Diencephalon (tissue), 1 donor: Measurements from ENCODE around the gene SERPIND1. TPM values are rescaled to one million over a fixed set of nuclear protein-coding genes. Genes with fewer than 3 reads are reported as not detected.

Source experiments
- total RNA-seq: library from RNA; depleted of rRNA; stranded (reverse); fragments of >200 nt; gene quantifications from one replicate; pipeline ENCODE4 v1.2.3, GENCODE V29; 2014

SERPIND1 gene, protein sequence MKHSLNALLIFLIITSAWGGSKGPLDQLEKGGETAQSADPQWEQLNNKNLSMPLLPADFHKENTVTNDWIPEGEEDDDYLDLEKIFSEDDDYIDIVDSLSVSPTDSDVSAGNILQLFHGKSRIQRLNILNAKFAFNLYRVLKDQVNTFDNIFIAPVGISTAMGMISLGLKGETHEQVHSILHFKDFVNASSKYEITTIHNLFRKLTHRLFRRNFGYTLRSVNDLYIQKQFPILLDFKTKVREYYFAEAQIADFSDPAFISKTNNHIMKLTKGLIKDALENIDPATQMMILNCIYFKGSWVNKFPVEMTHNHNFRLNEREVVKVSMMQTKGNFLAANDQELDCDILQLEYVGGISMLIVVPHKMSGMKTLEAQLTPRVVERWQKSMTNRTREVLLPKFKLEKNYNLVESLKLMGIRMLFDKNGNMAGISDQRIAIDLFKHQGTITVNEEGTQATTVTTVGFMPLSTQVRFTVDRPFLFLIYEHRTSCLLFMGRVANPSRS
- 5.8 TPM for total RNA-seq

DNA sequence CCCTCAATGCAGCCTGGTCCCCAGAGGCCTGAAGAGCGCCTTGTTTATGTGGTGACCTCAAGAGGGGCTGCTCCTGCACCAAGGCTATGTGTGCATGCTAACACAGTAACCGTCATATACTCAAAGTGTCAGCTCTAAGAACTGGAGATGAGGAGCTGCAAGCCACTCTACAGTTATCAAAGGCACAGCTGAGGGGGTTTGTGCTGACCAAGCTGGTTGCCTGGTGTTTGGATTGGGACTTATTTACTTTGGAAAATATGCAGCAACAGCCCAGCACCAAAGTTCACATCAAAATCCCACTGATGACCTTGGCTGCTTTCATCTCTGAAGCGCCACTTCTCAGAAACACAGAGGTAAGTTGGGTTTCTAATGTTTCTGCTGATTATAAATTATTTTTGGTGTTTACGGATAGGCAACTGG lies at the start of gene SERPIND1:
SERPIND1 (plus strand) TSS at position 321 of the 420 bp plus-strand sequence. CDS start 5,200 bp downstream, outside the sequence.

Other genes with a start within 250 kb of the SERPIND1 start
- 102 TPM for gene PI4KA, start 84.7 kb downstream of the SERPIND1 start, total RNA-seq
- 10.1 TPM for gene SNAP29, start 84.9 kb downstream of the SERPIND1 start, total RNA-seq
- 69.2 TPM for gene CRKL, start 143.3 kb downstream of the SERPIND1 start, total RNA-seq
- 27.5 TPM for gene AIFM3, start 193.1 kb downstream of the SERPIND1 start, total RNA-seq
- gene LZTR1, start 208.2 kb downstream of the SERPIND1 start, total RNA-seq: 53.5 TPM
- gene THAP7, start 228.0 kb downstream of the SERPIND1 start, total RNA-seq: 18.2 TPM
- 1.2 TPM for gene P2RX6, start 241.1 kb downstream of the SERPIND1 start, total RNA-seq